Endothelial cell of umbilical vein (primary cell): ENCODE results near the gene DUSP3.

Source experiments
- EZH2 ChIP-seq: IDR thresholded peaks from 2 replicates; pipeline ENCODE4 v1.6.1; 2012; ENCODE audit warnings: borderline replicate concordance, low read depth, mild to moderate bottlenecking, moderate library complexity, low read length, inconsistent platforms; ENCODE audit not compliant: severe bottlenecking
- GATA2 ChIP-seq: IDR thresholded peaks from 2 replicates; pipeline ENCODE4 v1.7.0; 2011; ENCODE audit warnings: low read depth, mild to moderate bottlenecking, moderate library complexity, mixed read lengths, low read length; ENCODE audit not compliant: insufficient read length, insufficient read depth
- JUN ChIP-seq: IDR thresholded peaks from 2 replicates; pipeline ENCODE4 v1.6.1; 2011; ENCODE audit warnings: borderline replicate concordance, low read depth; ENCODE audit not compliant: insufficient read length, insufficient read depth
- MYC ChIP-seq: IDR thresholded peaks from one replicate; pipeline ENCODE4 v1.6.1; 2011; ENCODE audit warnings: mild to moderate bottlenecking, low read depth, low read length
- POLR2A ChIP-seq: IDR thresholded peaks from 2 replicates; pipeline ENCODE4 v1.6.1; 2012; ENCODE audit warnings: low read depth, mild to moderate bottlenecking, control low read depth, low read length
- POLR2AphosphoS5 ChIP-seq: IDR thresholded peaks from 2 replicates; pipeline ENCODE4 v1.6.1; 2012; ENCODE audit warnings: low read depth, mild to moderate bottlenecking, control low read depth, low read length, moderate library complexity; ENCODE audit not compliant: insufficient read depth
- TF ChIP-seq, protein P1 (sequence below), 2 donors: IDR thresholded peaks; 1 replicate in 1 of 2; 2 replicates in 1 of 2; pipeline ENCODE4 v1.5.1; 2011; ENCODE audit warnings: low read length in 2 of 2, mild to moderate bottlenecking in 2 of 2, moderate library complexity in 2 of 2, control low read depth in 1 of 2, inconsistent platforms in 1 of 2, low read depth in 1 of 2; ENCODE audit not compliant: insufficient read depth in 1 of 2; ENCODE audit errors: extremely low read depth in 1 of 2
- TF ChIP-seq, protein P2 (sequence below): IDR thresholded peaks from 2 replicates; pipeline ENCODE4 v1.6.1; 2011; ENCODE audit not compliant: insufficient read depth, insufficient read length

DNA sequence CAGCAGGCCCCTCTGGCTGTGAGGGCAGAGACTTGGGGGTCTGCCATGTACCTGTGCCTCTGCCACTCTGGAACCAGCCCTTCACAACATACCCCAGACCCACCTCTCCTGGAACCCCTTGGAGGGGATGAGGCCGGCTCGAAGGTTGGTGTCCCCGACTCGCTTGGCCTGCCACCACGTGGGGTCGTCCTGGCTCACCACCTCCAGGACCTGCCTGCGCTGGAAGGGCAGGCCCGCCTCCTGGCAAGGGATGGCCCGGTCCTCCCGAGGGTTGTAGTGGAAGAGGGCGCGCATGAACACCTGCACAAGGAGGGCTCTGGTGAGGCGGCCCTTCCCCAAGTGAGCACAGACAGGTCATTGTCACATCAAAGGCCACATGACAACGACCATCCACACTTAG is 42.0 kb upstream of the DUSP3 start:
- TF ChIP-seq, protein P1, sequence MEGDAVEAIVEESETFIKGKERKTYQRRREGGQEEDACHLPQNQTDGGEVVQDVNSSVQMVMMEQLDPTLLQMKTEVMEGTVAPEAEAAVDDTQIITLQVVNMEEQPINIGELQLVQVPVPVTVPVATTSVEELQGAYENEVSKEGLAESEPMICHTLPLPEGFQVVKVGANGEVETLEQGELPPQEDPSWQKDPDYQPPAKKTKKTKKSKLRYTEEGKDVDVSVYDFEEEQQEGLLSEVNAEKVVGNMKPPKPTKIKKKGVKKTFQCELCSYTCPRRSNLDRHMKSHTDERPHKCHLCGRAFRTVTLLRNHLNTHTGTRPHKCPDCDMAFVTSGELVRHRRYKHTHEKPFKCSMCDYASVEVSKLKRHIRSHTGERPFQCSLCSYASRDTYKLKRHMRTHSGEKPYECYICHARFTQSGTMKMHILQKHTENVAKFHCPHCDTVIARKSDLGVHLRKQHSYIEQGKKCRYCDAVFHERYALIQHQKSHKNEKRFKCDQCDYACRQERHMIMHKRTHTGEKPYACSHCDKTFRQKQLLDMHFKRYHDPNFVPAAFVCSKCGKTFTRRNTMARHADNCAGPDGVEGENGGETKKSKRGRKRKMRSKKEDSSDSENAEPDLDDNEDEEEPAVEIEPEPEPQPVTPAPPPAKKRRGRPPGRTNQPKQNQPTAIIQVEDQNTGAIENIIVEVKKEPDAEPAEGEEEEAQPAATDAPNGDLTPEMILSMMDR (IDR thresholded peaks at IDR 0.05; ENCODE audit: extremely low read depth in 1 of 2, insufficient read depth in 1 of 2, low read depth in 1 of 2, low read length in 2 of 2), result no peak
- no peak for TF ChIP-seq JUN
- TF ChIP-seq, protein P2, sequence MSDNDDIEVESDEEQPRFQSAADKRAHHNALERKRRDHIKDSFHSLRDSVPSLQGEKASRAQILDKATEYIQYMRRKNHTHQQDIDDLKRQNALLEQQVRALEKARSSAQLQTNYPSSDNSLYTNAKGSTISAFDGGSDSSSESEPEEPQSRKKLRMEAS, result no peak
- TF ChIP-seq EZH2, result no peak
- TF ChIP-seq POLR2AphosphoS5, result no peak
- no peak for TF ChIP-seq POLR2A
- no peak for TF ChIP-seq MYC
- TF ChIP-seq GATA2, result no peak
